HEK293 (cell line): ENCODE data around the gene RUNX1.
A peak's percentile ranks its signal among the peaks of the same experiment; 100 is the strongest.

Source experiments
- CTCF ChIA-PET: fragments of 350-600 bp; formaldehyde crosslinking; extraction: SDS; loops from one replicate; lab custom pipeline; 2021; ENCODE audit warnings: antibody characterized with exemption; lab: Yijun Ruan, JAX
- POLR2A ChIA-PET: fragments of 300-600 bp; formaldehyde crosslinking; extraction: SDS; loops from one replicate; lab custom pipeline; 2020; ENCODE audit warnings: antibody characterized with exemption, inconsistent platforms; lab: Yijun Ruan, JAX
- H3K27ac ChIP-seq: fragments of 200-500 bp; sonication (Bioruptor generic); 2 replicates; pipeline ENCODE4 v1.5.1; 2014; ENCODE audit warnings: low read depth, low read length, control low read depth, inconsistent platforms; ENCODE audit errors: extremely low read depth
- H3K36me3 ChIP-seq, 2 experiments: fragments of 200-500 bp in 1 of 2; sonication (Bioruptor generic) in 1 of 2; 1 replicate in 1 of 2; 2 replicates in 1 of 2; pipeline ENCODE4 v1.5.1; 2014 to 2017; ENCODE audit warnings: inconsistent platforms in 2 of 2, low read length in 2 of 2; ENCODE audit not compliant: control insufficient read depth in 2 of 2, insufficient read depth in 1 of 2
- H3K4me1 ChIP-seq: fragments of 200-500 bp; sonication (Bioruptor generic); 2 replicates; pipeline ENCODE4 v1.5.1; 2014; ENCODE audit warnings: mild to moderate bottlenecking, low read length, inconsistent platforms; ENCODE audit not compliant: control insufficient read depth, insufficient read depth
- H3K4me3 ChIP-seq: 2 replicates; pipeline ENCODE4 v1.5.1; 2011; ENCODE audit warnings: low read depth, mild to moderate bottlenecking, control low read depth, low read length, moderate library complexity
- H3K9me3 ChIP-seq: fragments of 200-500 bp; sonication (Bioruptor generic); 2 replicates; pipeline ENCODE4 v1.5.1; 2014; ENCODE audit warnings: low read depth, low read length, inconsistent platforms; ENCODE audit not compliant: control insufficient read depth, insufficient read depth
- IKZF3 ChIP-seq: fragments of 450-650 bp; IDR thresholded peaks from 2 replicates; pipeline ENCODE4 v1.5.0; 2018; ENCODE audit warnings: missing biosample characterization, mild to moderate bottlenecking, missing genetic modification characterization, moderate library complexity
- PRDM2 ChIP-seq: fragments of 450-650 bp; formaldehyde crosslinking; IDR thresholded peaks from 2 replicates; pipeline ENCODE4 v1.5.1; 2016; ENCODE audit warnings: missing biosample characterization, missing genetic modification characterization, borderline replicate concordance
- PRDM4 ChIP-seq: fragments of 450-650 bp; formaldehyde crosslinking; IDR thresholded peaks from 2 replicates; pipeline ENCODE4 v1.5.1; 2017; ENCODE audit warnings: missing biosample characterization, missing genetic modification characterization
- REST ChIP-seq: fragments of 450-650 bp; formaldehyde crosslinking; IDR thresholded peaks from 2 replicates; pipeline ENCODE4 v1.5.1; 2016; ENCODE audit warnings: missing biosample characterization, missing genetic modification characterization
- SCRT1 ChIP-seq: fragments of 450-650 bp; formaldehyde crosslinking; IDR thresholded peaks from 2 replicates; pipeline ENCODE4 v1.5.1; 2016; ENCODE audit warnings: missing biosample characterization, missing genetic modification characterization, borderline replicate concordance
- SP7 ChIP-seq: fragments of 450-650 bp; formaldehyde crosslinking; IDR thresholded peaks from 2 replicates; pipeline ENCODE4 v1.5.1; 2016; ENCODE audit warnings: missing biosample characterization, missing genetic modification characterization
- YY2 ChIP-seq: fragments of 450-650 bp; formaldehyde crosslinking; IDR thresholded peaks from 2 replicates; pipeline ENCODE4 v1.5.1; 2016; ENCODE audit warnings: missing biosample characterization, missing genetic modification characterization
- ZNF169 ChIP-seq: fragments of 450-650 bp; formaldehyde crosslinking; IDR thresholded peaks from 2 replicates; pipeline ENCODE4 v1.5.1; 2016; ENCODE audit warnings: missing biosample characterization, missing genetic modification characterization
- ZNF324 ChIP-seq: fragments of 450-650 bp; formaldehyde crosslinking; IDR thresholded peaks from 2 replicates; pipeline ENCODE4 v1.5.1; 2016; ENCODE audit warnings: missing biosample characterization, missing genetic modification characterization
- ZNF416 ChIP-seq: fragments of 450-650 bp; formaldehyde crosslinking; IDR thresholded peaks from 2 replicates; pipeline ENCODE4 v1.5.1; 2016; ENCODE audit warnings: missing biosample characterization, missing genetic modification characterization
- ZNF544 ChIP-seq: fragments of 450-650 bp; formaldehyde crosslinking; IDR thresholded peaks from 2 replicates; pipeline ENCODE4 v1.5.0; 2017; ENCODE audit warnings: missing biosample characterization, missing genetic modification characterization
- ZNF558 ChIP-seq: fragments of 450-650 bp; formaldehyde crosslinking; IDR thresholded peaks from 2 replicates; pipeline ENCODE4 v1.5.1; 2016; ENCODE audit warnings: missing biosample characterization, missing genetic modification characterization
- ZNF624 ChIP-seq: fragments of 450-650 bp; formaldehyde crosslinking; IDR thresholded peaks from 2 replicates; pipeline ENCODE4 v1.5.1; 2017; ENCODE audit warnings: missing biosample characterization, missing genetic modification characterization
- ZNF677 ChIP-seq: fragments of 450-650 bp; IDR thresholded peaks from 2 replicates; pipeline ENCODE4 v1.5.0; 2018; ENCODE audit warnings: missing biosample characterization, mild to moderate bottlenecking, missing genetic modification characterization, moderate library complexity
- ZNF768 ChIP-seq: fragments of 450-650 bp; formaldehyde crosslinking; IDR thresholded peaks from 2 replicates; pipeline ENCODE4 v1.5.1; 2018; ENCODE audit warnings: missing biosample characterization, mild to moderate bottlenecking, missing genetic modification characterization
- ZNF777 ChIP-seq: fragments of 450-650 bp; formaldehyde crosslinking; IDR thresholded peaks from 2 replicates; pipeline ENCODE4 v1.5.1; 2017; ENCODE audit warnings: missing biosample characterization, missing genetic modification characterization, borderline replicate concordance
- ZSCAN18 ChIP-seq: fragments of 450-650 bp; formaldehyde crosslinking; IDR thresholded peaks from 2 replicates; pipeline ENCODE4 v1.5.1; 2016; ENCODE audit warnings: missing biosample characterization, missing genetic modification characterization

The RUNX1 gene

GRCh38 chr21:35097525-35097924 lies 48.4 kb upstream of the RUNX1 start:
- H3K9me3 ChIP-seq, result no peaks in the 10 kb centered on the region
- CTCF ChIA-PET, result no interaction called here
- H3K4me3 ChIP-seq, result no peak overlapping the region
- no peak overlapping the region for H3K27ac ChIP-seq
- no peaks in the 10 kb centered on the region for H3K4me1 ChIP-seq
- POLR2A ChIA-PET, result no interaction called here
- H3K36me3 ChIP-seq, result no peaks in the 10 kb centered on the region
- no peak for TF ChIP-seq SCRT1
- no peak for TF ChIP-seq ZNF677 (tag by site-specific recombination)
- TF ChIP-seq ZNF768 (tag by site-specific recombination), result 0 out of 2 replicates have a peak, but pooled peaks have one; percentile 5

- ChIA-PET CTCF (interaction anchor here (0.6 kb wide), 1 partner anchor 1016 kb away, joined by 3 read pairs; no protein-coding TSS in a partner anchor), POLR2A (no interaction called here)
- TF ChIP-seq IKZF3 (tag by site-specific recombination) (no peak), ZNF169 (tag by site-specific recombination) (no peak), SP7 (tag by site-specific recombination) (no peak), ZNF777 (tag by site-specific recombination) (no peak), REST (tag by site-specific recombination) (no peak), YY2 (tag by site-specific recombination) (no peak), PRDM2 (tag by site-specific recombination) (no peak)
- TF ChIP-seq, all 188 proteins: peak for 0
- Histone ChIP-seq H3K4me3 (no peak overlapping the region), H3K9me3 (no peaks in the 10 kb centered on the region), H3K36me3 (no peaks in the 10 kb centered on the region), H3K4me1 (no peaks in the 10 kb centered on the region), H3K27ac (no peak overlapping the region)
Measured at GRCh38 chr21:35096959-35097358, 47.9 kb upstream of the RUNX1 start.

- POLR2A ChIA-PET, result no interaction called here
- H3K36me3 ChIP-seq, result no peaks in the 10 kb centered on the region
- CTCF ChIA-PET, result interaction anchor here (1.0 to 1.4 kb wide), 2 partner anchors 43 to 350 kb away, joined by 3 to 4 read pairs; no protein-coding TSS in a partner anchor
- no peaks in the 10 kb centered on the region for H3K9me3 ChIP-seq
- H3K4me1 ChIP-seq, result no peaks in the 10 kb centered on the region
- no peak overlapping the region for H3K27ac ChIP-seq
- H3K4me3 ChIP-seq, result no peak overlapping the region
- TF ChIP-seq ZNF544 (no peak), SP7 (tag by site-specific recombination) (no peak), ZNF624 (tag by site-specific recombination) (no peak), ZNF558 (tag by site-specific recombination) (no peak), ZSCAN18 (tag by site-specific recombination) (no peak), PRDM4 (no peak), ZNF416 (tag by site-specific recombination) (no peak), ZNF324 (tag by site-specific recombination) (no peak)
Measured at GRCh38 chr21:35095859-35096291, 46.8 kb upstream of the RUNX1 start.
